ENCODE data around the gene HYCC1.

GRCh38 chr7:22995011-22995410 is 18.9 kb downstream of the HYCC1 start:
- no peak for TF ChIP-seq EZH2 (IDR thresholded peaks at IDR 0.05; ENCODE audit: borderline replicate concordance, low read length)
- TF ChIP-seq, protein P1, sequence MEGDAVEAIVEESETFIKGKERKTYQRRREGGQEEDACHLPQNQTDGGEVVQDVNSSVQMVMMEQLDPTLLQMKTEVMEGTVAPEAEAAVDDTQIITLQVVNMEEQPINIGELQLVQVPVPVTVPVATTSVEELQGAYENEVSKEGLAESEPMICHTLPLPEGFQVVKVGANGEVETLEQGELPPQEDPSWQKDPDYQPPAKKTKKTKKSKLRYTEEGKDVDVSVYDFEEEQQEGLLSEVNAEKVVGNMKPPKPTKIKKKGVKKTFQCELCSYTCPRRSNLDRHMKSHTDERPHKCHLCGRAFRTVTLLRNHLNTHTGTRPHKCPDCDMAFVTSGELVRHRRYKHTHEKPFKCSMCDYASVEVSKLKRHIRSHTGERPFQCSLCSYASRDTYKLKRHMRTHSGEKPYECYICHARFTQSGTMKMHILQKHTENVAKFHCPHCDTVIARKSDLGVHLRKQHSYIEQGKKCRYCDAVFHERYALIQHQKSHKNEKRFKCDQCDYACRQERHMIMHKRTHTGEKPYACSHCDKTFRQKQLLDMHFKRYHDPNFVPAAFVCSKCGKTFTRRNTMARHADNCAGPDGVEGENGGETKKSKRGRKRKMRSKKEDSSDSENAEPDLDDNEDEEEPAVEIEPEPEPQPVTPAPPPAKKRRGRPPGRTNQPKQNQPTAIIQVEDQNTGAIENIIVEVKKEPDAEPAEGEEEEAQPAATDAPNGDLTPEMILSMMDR (IDR thresholded peaks at IDR 0.05; ENCODE audit: low read length): no peak
